Caco-2 (cell line): Measurements from ENCODE around the gene USF1. TPM values are rescaled to one million over a fixed set of nuclear protein-coding genes. Genes with fewer than 3 reads are reported as not detected.
A peak's percentile ranks its signal among the peaks of the same experiment; 100 is the strongest.

Experiments
- BruUV-seq: library from RNA; stranded (reverse); fragments of 400-500 nt; replicated peaks from 2 replicates; lab custom pipeline; 2021; lab: Mats Ljungman, UMichigan
- CTCF ChIA-PET: fragments of 300-600 bp; sonication (Branson Sonifier 250); formaldehyde crosslinking; loops from one replicate; lab custom pipeline; 2022; ENCODE audit warnings: antibody characterized with exemption; lab: Charles Lee
- POLR2A ChIA-PET: fragments of 300-600 bp; sonication (Branson Sonifier 250); formaldehyde crosslinking; loops from one replicate; lab custom pipeline; 2022; ENCODE audit warnings: antibody characterized with exemption; lab: Charles Lee
- DNase-seq, 2 experiments: peaks; one replicate each; pipeline versions ENCODE4 v3.0.0 to v3.0.0-alpha.2; 2020 to 2022
- H3K27me3 ChIP-seq: replicated peaks from 2 replicates; pipeline ENCODE4 v1.6.0; 2011; ENCODE audit warnings: low read length; ENCODE audit not compliant: control insufficient read depth, insufficient read depth
- H3K36me3 ChIP-seq: 2 replicates; pipeline ENCODE4 v1.5.1; 2011; ENCODE audit warnings: low read length; ENCODE audit not compliant: control insufficient read depth, insufficient read depth
- H3K4me1 ChIP-seq: fragments of 250-450 bp; sonication (Bioruptor Pico); 2 replicates; pipeline ENCODE4 v1.5.1; 2020; ENCODE audit warnings: mild to moderate bottlenecking
- H3K4me3 ChIP-seq: 2 replicates; pipeline ENCODE4 v1.5.1; 2011; ENCODE audit warnings: low read depth, mild to moderate bottlenecking, control low read depth, low read length
- H3K9me3 ChIP-seq: fragments of 250-450 bp; sonication (Bioruptor Pico); 2 replicates; pipeline ENCODE4 v1.5.1; 2020; ENCODE audit warnings: mild to moderate bottlenecking, moderate library complexity
- H3K27ac Mint-ChIP-seq: one replicate; pipeline ENCODE4 v1.8.0; 2022; ENCODE audit warnings: mixed read lengths; ENCODE audit not compliant: unreplicated experiment
- H3K27me3 Mint-ChIP-seq: one replicate; pipeline ENCODE4 v1.8.0; 2022; ENCODE audit warnings: mixed read lengths; ENCODE audit not compliant: insufficient read depth, unreplicated experiment
- H3K36me3 Mint-ChIP-seq: one replicate; pipeline ENCODE4 v1.8.0; 2022; ENCODE audit warnings: mild to moderate bottlenecking, mixed read lengths; ENCODE audit not compliant: insufficient read depth, unreplicated experiment
- H3K4me1 Mint-ChIP-seq: one replicate; pipeline ENCODE4 v1.8.0; 2022; ENCODE audit warnings: low read depth, mixed read lengths; ENCODE audit not compliant: unreplicated experiment
- H3K4me3 Mint-ChIP-seq: one replicate; pipeline ENCODE4 v1.8.0; 2022; ENCODE audit warnings: mild to moderate bottlenecking, moderate library complexity, mixed read lengths; ENCODE audit not compliant: unreplicated experiment
- H3K9me3 Mint-ChIP-seq: one replicate; pipeline ENCODE4 v1.8.0; 2022; ENCODE audit warnings: mixed read lengths; ENCODE audit not compliant: unreplicated experiment
- CTCF ChIP-seq, 2 experiments: fragments of 200-600 bp in 1 of 2; IDR thresholded peaks; 1 replicate in 1 of 2; 2 replicates in 1 of 2; pipeline versions ENCODE4 v1.5.1 to v1.8.0; 2011 to 2022; ENCODE audit warnings: antibody characterized with exemption in 1 of 2, control low read depth in 1 of 2, inconsistent platforms in 1 of 2, low read depth in 1 of 2, low read length in 1 of 2, mild to moderate bottlenecking in 1 of 2, moderate library complexity in 1 of 2; ENCODE audit not compliant: insufficient read depth in 1 of 2, severe bottlenecking in 1 of 2, unreplicated experiment in 1 of 2
- intact Hi-C: fragments of 100-400 bp; cut with micrococcal nuclease; formaldehyde crosslinking; loops from one replicate; pipeline ENCODE4 v1.10.0; 2022; ENCODE audit not compliant: unreplicated experiment
- total RNA-seq: library from RNA; stranded (reverse); gene quantifications from 2 replicates; pipeline ENCODE4 v1.2.3, GENCODE V29; 2022

Gene USF1
- total RNA-seq, 1 experiment from 2014 or later = 49.7 TPM

- Histone ChIP-seq H3K27me3 (no peaks in the 10 kb centered on the region), H3K4me3 (no peak overlapping the region), H3K9me3 (no peaks in the 10 kb centered on the region), H3K4me1 (peaks cover 27% of the 10 kb centered on the region), H3K36me3 (peaks cover 2% of the 10 kb centered on the region; the same call in 1 of the 2 replicates)
- peak overlapping the region; percentile 40 for H3K27ac Mint-ChIP-seq
- no TSS peak for BruUV-seq
- peaks cover 56% of the 10 kb centered on the region for H3K36me3 Mint-ChIP-seq
- CTCF ChIA-PET = interaction anchor here (1.2 kb wide), 1 partner anchor 9 kb away, joined by 3 read pairs; no protein-coding TSS in a partner anchor
- DNase-seq = no peak
- no peaks in the 10 kb centered on the region for H3K9me3 Mint-ChIP-seq
- peaks cover 24% of the 10 kb centered on the region for H3K4me1 Mint-ChIP-seq
- no peaks in the 10 kb centered on the region for H3K27me3 Mint-ChIP-seq
- H3K4me3 Mint-ChIP-seq = no peak overlapping the region
- intact Hi-C loops = no loop called here
- TF ChIP-seq CTCF (IDR thresholded peaks at IDR 0.05; ENCODE audit: insufficient read depth in 1 of 2, low read depth in 1 of 2, low read length in 1 of 2, severe bottlenecking in 1 of 2, unreplicated experiment in 1 of 2) = no peak
- POLR2A ChIA-PET = no interaction called here
These were observed 39.2 kb downstream of the USF1 start for GRCh38 chr1:161006563-161006962.

- DNase-seq = no peak
- TF ChIP-seq CTCF (IDR thresholded peaks at IDR 0.05; ENCODE audit: insufficient read depth in 1 of 2, low read depth in 1 of 2, low read length in 1 of 2, severe bottlenecking in 1 of 2, unreplicated experiment in 1 of 2) = no peak
- H3K27me3 ChIP-seq = no peaks in the 10 kb centered on the region
- Mint-ChIP-seq H3K4me1 (peaks cover 13% of the 10 kb centered on the region), H3K36me3 (peaks cover 68% of the 10 kb centered on the region), H3K9me3 (no peaks in the 10 kb centered on the region), H3K4me3 (no peak overlapping the region), H3K27me3 (no peaks in the 10 kb centered on the region), H3K27ac (no peak overlapping the region)
- H3K4me3 ChIP-seq = no peak overlapping the region
- ChIA-PET CTCF (no interaction called here), POLR2A (interaction anchor here (2.4 kb wide), 1 partner anchor 20 kb away, joined by 13 read pairs; the partner anchor contains the start of gene F11R)
- H3K36me3 ChIP-seq = peaks cover 12% of the 10 kb centered on the region
- H3K9me3 ChIP-seq = no peaks in the 10 kb centered on the region
- intact Hi-C loops = no loop called here
- peaks cover 10% of the 10 kb centered on the region for H3K4me1 ChIP-seq
- BruUV-seq = no TSS peak
These were observed 44.3 kb downstream of the USF1 start for GRCh38 chr1:161001525-161001924.

- no peaks in the 10 kb centered on the region for H3K27me3 Mint-ChIP-seq
- no peaks in the 10 kb centered on the region for H3K9me3 Mint-ChIP-seq
- H3K36me3 Mint-ChIP-seq = peaks cover 69% of the 10 kb centered on the region
- Histone ChIP-seq H3K36me3 (peaks cover 12% of the 10 kb centered on the region), H3K4me1 (peaks cover 10% of the 10 kb centered on the region), H3K9me3 (no peaks in the 10 kb centered on the region), H3K4me3 (no peak overlapping the region), H3K27me3 (no peaks in the 10 kb centered on the region)
- H3K4me3 Mint-ChIP-seq = no peak overlapping the region
- ChIA-PET POLR2A (interaction anchor here (2.4 kb wide), 1 partner anchor 20 kb away, joined by 13 read pairs; the partner anchor contains the start of gene F11R), CTCF (interaction anchor here (0.6 kb wide), 1 partner anchor 10 kb away, joined by 5 read pairs; no protein-coding TSS in a partner anchor)
- H3K4me1 Mint-ChIP-seq = peaks cover 7% of the 10 kb centered on the region
- no peak for TF ChIP-seq CTCF (IDR thresholded peaks at IDR 0.05; ENCODE audit: insufficient read depth in 1 of 2, low read depth in 1 of 2, low read length in 1 of 2, severe bottlenecking in 1 of 2, unreplicated experiment in 1 of 2)
- intact Hi-C loops = no loop called here
- no peak for DNase-seq
- no TSS peak for BruUV-seq
- H3K27ac Mint-ChIP-seq = no peak overlapping the region
These were observed 44.9 kb downstream of the USF1 start for GRCh38 chr1:161000736-161001480.
